B cell (primary cell): ENCODE measurements around the gene RASSF8. TPM values are rescaled to one million over a fixed set of nuclear protein-coding genes. Genes with fewer than 3 reads are reported as not detected.

ENCODE experiments used
- ATAC-seq: fragments of 200-7000 bp; cut with Tn5 transposase; one replicate; pipeline ENCODE4 v1.10.0; 2021; ENCODE audit warnings: low read depth, mild to moderate bottlenecking, moderate number of reproducible peaks, moderate library complexity
- CTCF ChIA-PET: fragments of 350-600 bp; sonication (Branson Sonifier 250); formaldehyde crosslinking; loops from one replicate; lab custom pipeline; 2021; ENCODE audit warnings: antibody characterized with exemption, inconsistent platforms; lab: Charles Lee
- POLR2A ChIA-PET: fragments of 350-600 bp; sonication (Branson Sonifier 250); formaldehyde crosslinking; loops from one replicate; lab custom pipeline; 2021; ENCODE audit warnings: antibody characterized with exemption; lab: Charles Lee
- DNase-seq: peaks from one replicate; pipeline ENCODE4 v3.0.0; 2013
- H2AFZ ChIP-seq: 2 replicates; pipeline ENCODE4 v1.6.1; 2012; ENCODE audit warnings: mild to moderate bottlenecking, low read depth, low read length; ENCODE audit not compliant: insufficient read depth, poor library complexity, severe bottlenecking
- H3K27ac ChIP-seq, 2 donors: 1 replicate in 1 of 2; 2 replicates in 1 of 2; pipeline ENCODE4 v1.5.1; 2012 to 2013; ENCODE audit warnings: low read length in 2 of 2, mild to moderate bottlenecking in 2 of 2, moderate library complexity in 1 of 2
- H3K27me3 ChIP-seq, 4 experiments: fragments of 200-600 bp in 1 of 4; sonication (generic) in 1 of 4; replicated peaks in 1 of 4; 1 replicate in 2 of 4; 2 replicates in 2 of 4; pipeline versions ENCODE4 v1.6.1 to v1.7.0; 2013 to 2016; ENCODE audit warnings: low read length in 3 of 4, mild to moderate bottlenecking in 2 of 4, mixed read lengths in 1 of 4, moderate library complexity in 1 of 4; ENCODE audit not compliant: insufficient read depth in 4 of 4, control insufficient read depth in 3 of 4; ENCODE audit errors: control extremely low read depth in 1 of 4
- H3K36me3 ChIP-seq, 2 experiments: replicated peaks in 1 of 2; 1 replicate in 1 of 2; 2 replicates in 1 of 2; pipeline versions ENCODE4 v1.6.1 to v1.7.1; 2013; ENCODE audit warnings: low read length in 1 of 2; ENCODE audit not compliant: insufficient read depth in 2 of 2, control insufficient read depth in 1 of 2; ENCODE audit errors: control extremely low read depth in 1 of 2, extremely low read depth in 1 of 2
- H3K4me1 ChIP-seq, 2 donors: fragments of 200-600 bp in 1 of 2; sonication (generic) in 1 of 2; 1 replicate in 1 of 2; 2 replicates in 1 of 2; pipeline versions ENCODE4 v1.5.1 to v1.6.1; 2013 to 2017; ENCODE audit warnings: low read length in 2 of 2; ENCODE audit not compliant: control insufficient read depth in 2 of 2, insufficient read depth in 2 of 2
- H3K4me2 ChIP-seq: replicated peaks from 2 replicates; pipeline ENCODE3; 2012; ENCODE audit warnings: mild to moderate bottlenecking, low read depth, low read length; ENCODE audit not compliant: poor library complexity, severe bottlenecking
- H3K4me3 ChIP-seq, 5 experiments: fragments of 200-600 bp in 1 of 5; sonication (generic) in 1 of 5; 1 replicate in 3 of 5; 2 replicates in 2 of 5; pipeline versions ENCODE4 v1.5.1 to v1.7.0; 2011 to 2016; ENCODE audit warnings: low read length in 4 of 5, mild to moderate bottlenecking in 4 of 5, low read depth in 2 of 5, control low read depth in 1 of 5, moderate library complexity in 1 of 5; ENCODE audit not compliant: insufficient read depth in 1 of 5; ENCODE audit errors: control extremely low read depth in 1 of 5, extremely low read depth in 1 of 5
- H3K79me2 ChIP-seq: fragments of 200-600 bp; sonication (generic); one replicate; pipeline ENCODE4 v1.6.0; 2016; ENCODE audit warnings: low read length; ENCODE audit not compliant: control insufficient read depth, insufficient read depth
- H3K9ac ChIP-seq: fragments of 200-600 bp; sonication (generic); 2 replicates; pipeline ENCODE4 v1.6.1; 2017; ENCODE audit warnings: mild to moderate bottlenecking, low read length, moderate library complexity
- H3K9me3 ChIP-seq, 3 donors: one replicate each; pipeline versions ENCODE4 v1.6.1 to v1.7.1; 2013; ENCODE audit warnings: low read length in 2 of 3; ENCODE audit not compliant: control insufficient read depth in 2 of 3, insufficient read depth in 1 of 3; ENCODE audit errors: control extremely low read depth in 1 of 3
- H4K20me1 ChIP-seq: 2 replicates; pipeline ENCODE4 v1.6.0; 2012; ENCODE audit warnings: mild to moderate bottlenecking, low read length; ENCODE audit not compliant: insufficient read depth, control insufficient read depth, poor library complexity, severe bottlenecking
- H3K27ac Mint-ChIP-seq: one replicate; pipeline ENCODE4 v1.8.0; 2021; ENCODE audit warnings: mixed read lengths
- H3K27me3 Mint-ChIP-seq: one replicate; pipeline ENCODE4 v1.8.0; 2021; ENCODE audit warnings: mixed read lengths
- H3K4me1 Mint-ChIP-seq: one replicate; pipeline ENCODE4 v1.8.0; 2021; ENCODE audit warnings: mixed read lengths
- H3K4me3 Mint-ChIP-seq: one replicate; pipeline ENCODE4 v1.8.0; 2021; ENCODE audit warnings: mixed read lengths
- H3K9me3 Mint-ChIP-seq: one replicate; pipeline ENCODE4 v1.8.0; 2022; ENCODE audit warnings: mixed read lengths; ENCODE audit not compliant: insufficient read depth
- EZH2 ChIP-seq: IDR thresholded peaks from 2 replicates; pipeline ENCODE4 v1.6.1; 2012; ENCODE audit warnings: borderline replicate concordance, low read depth, mild to moderate bottlenecking, moderate library complexity, low read length; ENCODE audit not compliant: insufficient read depth, poor library complexity, severe bottlenecking
- WGBS: methylation state at CpG from one replicate; pipeline ENCODE4 v1.1.5; 2013; ENCODE audit warnings: missing lambda C conversion rate; ENCODE audit not compliant: insufficient coverage; 5-methylcytosine and 5-hydroxymethylcytosine counted together
- intact Hi-C: fragments of 100-400 bp; cut with micrococcal nuclease; formaldehyde crosslinking; loops from one replicate; pipeline ENCODE4 v1.10.0; 2022
- polyA plus RNA-seq: library from polyadenylated mRNA; depleted of rRNA; stranded (reverse); fragments of >200 nt; gene quantifications from 2 replicates; pipeline ENCODE4 v1.2.3, GENCODE V29; 2012
- total RNA-seq, 2 donors: library from RNA; stranded (reverse); fragments of 120-200 nt in 1 of 2; gene quantifications; 1 replicate in 1 of 2; 2 replicates in 1 of 2; pipeline versions ENCODE4 v1.2.3 to v1.2.4, GENCODE V29; 2013 to 2022
- TF ChIP-seq, protein P1 (sequence below): fragments of 200-600 bp; IDR thresholded peaks from one replicate; pipeline ENCODE4 v1.8.0; 2022; ENCODE audit warnings: antibody characterized with exemption, mild to moderate bottlenecking

RASSF8 gene
- total and polyA plus RNA-seq, 2 donors (not counting 1 experiment from before 2014, with no cell fraction given), result 0.01 to 0.49 TPM

DNA sequence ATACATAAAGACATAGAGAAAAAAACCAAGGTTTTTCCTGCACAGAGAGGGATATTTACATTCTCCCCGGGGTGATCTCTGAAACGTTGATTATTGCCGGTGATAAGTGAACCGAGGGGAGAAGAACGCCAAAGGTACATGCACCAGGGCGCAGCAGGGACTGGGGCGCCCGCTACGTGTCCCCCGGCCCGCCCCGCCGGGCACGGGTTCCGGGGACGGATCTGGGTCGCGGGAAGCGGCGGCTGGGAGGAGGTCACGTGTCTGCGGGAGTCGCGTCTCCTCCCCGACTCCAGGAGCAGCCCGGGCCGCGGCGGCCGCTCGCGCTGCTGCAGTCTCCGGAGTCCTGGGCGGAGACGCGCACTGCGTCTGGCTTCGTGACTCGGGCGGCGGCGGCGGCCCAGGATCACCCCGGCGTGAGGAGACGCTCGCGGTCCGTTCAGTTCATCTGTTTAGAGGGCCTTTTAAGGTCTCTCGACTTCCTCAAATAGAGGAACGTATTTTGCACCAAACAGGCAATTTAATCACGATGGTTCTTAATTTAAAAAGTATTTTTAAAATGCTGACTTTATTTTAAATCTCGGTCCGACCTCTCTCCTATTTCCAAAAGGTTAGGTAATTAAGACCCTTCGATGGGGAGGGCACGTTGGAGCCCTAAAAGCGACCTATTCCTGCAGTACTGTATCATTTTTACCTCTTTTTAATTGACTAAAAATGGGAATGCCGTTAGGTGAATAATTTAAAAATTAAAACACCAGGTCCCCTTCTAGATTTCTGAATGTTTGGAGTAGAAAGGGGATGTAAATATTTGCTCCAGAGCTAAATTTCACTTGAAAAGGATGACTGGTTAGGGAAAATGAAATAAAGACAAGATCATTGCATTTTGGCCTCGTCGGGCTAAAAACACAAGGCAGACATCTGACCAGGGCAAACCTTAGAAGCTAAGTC, 168.1 kb downstream of the RASSF8 start:
- Histone ChIP-seq H3K27ac (peak overlapping the region; percentile 67 to 87), H3K27me3 (peaks cover 0 to 14% (median 0%) of the 10 kb centered on the region in 4 experiments), H3K4me1 (peaks cover 48 to 49% of the 10 kb centered on the region in 2 donors), H2AFZ (peak overlapping the region; percentile 87), H3K4me2 (peak overlapping the region; percentile 94), H3K79me2 (peaks cover 5% of the 10 kb centered on the region), H4K20me1 (no peaks in the 10 kb centered on the region), H3K9ac (peak overlapping the region; percentile 85), H3K9me3 (peaks cover 0 to 3% (median 0%) of the 10 kb centered on the region in 3 donors), H3K4me3 (peak overlapping the region; percentile 32 to 87 (median 74)), H3K36me3 (no peaks in the 10 kb centered on the region)
- peak; percentile 75 for TF ChIP-seq EZH2
- TF ChIP-seq, protein P1, sequence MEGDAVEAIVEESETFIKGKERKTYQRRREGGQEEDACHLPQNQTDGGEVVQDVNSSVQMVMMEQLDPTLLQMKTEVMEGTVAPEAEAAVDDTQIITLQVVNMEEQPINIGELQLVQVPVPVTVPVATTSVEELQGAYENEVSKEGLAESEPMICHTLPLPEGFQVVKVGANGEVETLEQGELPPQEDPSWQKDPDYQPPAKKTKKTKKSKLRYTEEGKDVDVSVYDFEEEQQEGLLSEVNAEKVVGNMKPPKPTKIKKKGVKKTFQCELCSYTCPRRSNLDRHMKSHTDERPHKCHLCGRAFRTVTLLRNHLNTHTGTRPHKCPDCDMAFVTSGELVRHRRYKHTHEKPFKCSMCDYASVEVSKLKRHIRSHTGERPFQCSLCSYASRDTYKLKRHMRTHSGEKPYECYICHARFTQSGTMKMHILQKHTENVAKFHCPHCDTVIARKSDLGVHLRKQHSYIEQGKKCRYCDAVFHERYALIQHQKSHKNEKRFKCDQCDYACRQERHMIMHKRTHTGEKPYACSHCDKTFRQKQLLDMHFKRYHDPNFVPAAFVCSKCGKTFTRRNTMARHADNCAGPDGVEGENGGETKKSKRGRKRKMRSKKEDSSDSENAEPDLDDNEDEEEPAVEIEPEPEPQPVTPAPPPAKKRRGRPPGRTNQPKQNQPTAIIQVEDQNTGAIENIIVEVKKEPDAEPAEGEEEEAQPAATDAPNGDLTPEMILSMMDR, result peak; percentile 22
- Mint-ChIP-seq H3K4me3 (peak overlapping the region; percentile 99), H3K4me1 (peaks cover 61% of the 10 kb centered on the region), H3K9me3 (no peaks in the 10 kb centered on the region), H3K27me3 (peaks cover 4% of the 10 kb centered on the region), H3K27ac (peak overlapping the region; percentile 98)
- ChIA-PET CTCF (interaction anchor here (0.6 to 5.8 kb wide), 11 partner anchors 8 to 488 kb away, joined by 3 to 72 read pairs (median 4); no protein-coding TSS in a partner anchor), POLR2A (interaction anchor here (0.6 to 5.5 kb wide), 4 partner anchors 12 to 1075 kb away, joined by 3 to 117 read pairs (median 7); no protein-coding TSS in a partner anchor)
- intact Hi-C loops, result loop anchor here (1.0 kb wide), 3 partner anchors 12 to 345 kb away; no protein-coding TSS in a partner anchor
- DNase-seq (peak; percentile 88), ATAC-seq (peak; percentile 42)
- 4% methylated on average over 47 of the region's 60 CpGs for WGBS
